ENCODE data around the gene NDUFS3. TPM values are rescaled to one million over a fixed set of nuclear protein-coding genes. Genes with fewer than 3 reads are reported as not detected.

Gene NDUFS3
- total RNA-seq, 2 donors from 2014 or later = 27.2 to 28.7 TPM

DNA sequence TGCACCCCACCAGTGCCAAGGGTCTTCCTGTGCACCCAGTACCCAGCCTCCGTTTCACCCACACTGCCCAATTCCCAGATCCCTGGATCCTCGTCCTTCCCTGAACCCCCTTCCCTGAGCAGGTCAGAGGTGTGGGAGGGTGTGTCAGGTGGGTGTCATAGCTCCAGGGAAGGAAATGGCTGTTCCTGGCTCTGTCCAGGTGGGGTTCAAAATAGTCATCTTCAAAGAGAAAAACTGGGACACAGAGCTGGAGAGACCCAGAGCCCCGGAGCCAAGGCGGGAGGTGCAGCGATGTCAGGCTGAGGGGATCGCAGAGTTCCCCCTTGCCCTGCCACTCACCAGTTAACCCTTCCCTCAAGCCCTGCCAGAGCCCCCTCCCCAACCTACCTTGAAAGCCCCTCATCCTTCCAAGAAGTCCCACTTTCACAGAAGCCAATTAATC lies 14.6 kb downstream of the NDUFS3 start:
- intact Hi-C loops (cut with DNase I) = no loop called here
- H3K27me3 ChIP-seq = peaks cover 0 to 29% of the 10 kb centered on the region in 2 donors
- TF ChIP-seq, protein P1, sequence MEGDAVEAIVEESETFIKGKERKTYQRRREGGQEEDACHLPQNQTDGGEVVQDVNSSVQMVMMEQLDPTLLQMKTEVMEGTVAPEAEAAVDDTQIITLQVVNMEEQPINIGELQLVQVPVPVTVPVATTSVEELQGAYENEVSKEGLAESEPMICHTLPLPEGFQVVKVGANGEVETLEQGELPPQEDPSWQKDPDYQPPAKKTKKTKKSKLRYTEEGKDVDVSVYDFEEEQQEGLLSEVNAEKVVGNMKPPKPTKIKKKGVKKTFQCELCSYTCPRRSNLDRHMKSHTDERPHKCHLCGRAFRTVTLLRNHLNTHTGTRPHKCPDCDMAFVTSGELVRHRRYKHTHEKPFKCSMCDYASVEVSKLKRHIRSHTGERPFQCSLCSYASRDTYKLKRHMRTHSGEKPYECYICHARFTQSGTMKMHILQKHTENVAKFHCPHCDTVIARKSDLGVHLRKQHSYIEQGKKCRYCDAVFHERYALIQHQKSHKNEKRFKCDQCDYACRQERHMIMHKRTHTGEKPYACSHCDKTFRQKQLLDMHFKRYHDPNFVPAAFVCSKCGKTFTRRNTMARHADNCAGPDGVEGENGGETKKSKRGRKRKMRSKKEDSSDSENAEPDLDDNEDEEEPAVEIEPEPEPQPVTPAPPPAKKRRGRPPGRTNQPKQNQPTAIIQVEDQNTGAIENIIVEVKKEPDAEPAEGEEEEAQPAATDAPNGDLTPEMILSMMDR (IDR thresholded peaks at IDR 0.05) = no peak
- TF ChIP-seq POLR2A (IDR thresholded peaks at IDR 0.05) = no peak
- no peak overlapping the region for H3K4me3 ChIP-seq
- WGBS, 2 donors = 10 to 15% methylated on average over 6 of the region's 6 CpGs
- no peaks in the 10 kb centered on the region for H3K9me3 ChIP-seq
- no peak for DNase-seq
- no peak overlapping the region for H3K27ac ChIP-seq
- peak; percentile 16 for ATAC-seq
- no peaks in the 10 kb centered on the region for H3K36me3 ChIP-seq (replicated peaks in 1 of 2; ENCODE audit: insufficient read depth in 1 of 2, low read depth in 2 of 2)
- peaks cover 13% of the 10 kb centered on the region for H3K4me1 ChIP-seq

DNA sequence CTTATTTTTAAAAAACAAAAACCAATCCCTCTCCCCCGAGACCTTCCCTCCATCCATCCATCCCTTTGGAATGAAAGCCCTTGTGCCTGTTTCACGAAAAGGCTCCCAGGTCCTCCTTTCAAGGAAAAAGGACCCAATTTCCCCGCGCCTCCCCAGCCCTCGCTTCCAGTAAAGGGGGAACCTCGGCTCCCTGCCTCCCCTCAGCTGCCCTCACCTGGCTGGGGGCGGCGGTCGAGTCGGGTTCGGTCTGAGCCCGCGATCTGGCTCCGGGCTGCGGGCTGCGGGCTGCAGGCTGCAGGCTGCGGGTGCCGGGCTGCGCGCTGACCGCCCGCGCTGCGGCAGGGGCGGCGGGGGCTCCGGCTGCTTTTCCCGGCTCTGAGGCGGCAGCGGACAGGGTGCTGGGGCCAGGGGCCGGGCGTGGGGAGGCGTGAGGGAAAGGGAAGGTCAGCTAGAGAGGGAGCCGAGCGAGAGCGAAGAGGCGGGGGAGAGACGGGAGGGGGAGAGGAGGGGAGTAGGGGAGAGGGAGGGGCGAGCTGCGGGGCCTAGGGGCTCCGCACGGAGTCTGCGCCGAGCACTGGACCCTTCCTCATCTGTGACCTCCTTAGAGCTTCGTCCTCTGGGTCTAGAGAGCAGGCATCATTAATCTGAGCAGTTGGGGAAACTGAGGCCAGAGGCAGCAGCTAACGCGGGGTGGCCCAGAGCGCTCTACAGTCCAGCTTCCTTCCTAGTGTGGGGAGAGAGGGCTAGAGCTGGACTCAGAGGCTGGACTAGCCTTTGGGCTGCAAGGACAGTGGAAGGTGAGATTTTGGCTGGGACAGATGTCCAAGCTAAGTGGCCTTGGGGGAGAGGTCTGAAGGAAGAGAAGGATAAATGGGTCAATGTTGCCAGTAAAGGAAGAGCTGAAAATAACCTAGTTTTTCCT lies 15.3 kb downstream of the NDUFS3 start, which contains the start of gene C1QTNF4:
TSS of gene C1QTNF4 (minus strand) at position 478 of the 922 bp plus-strand sequence. CDS start 3,601 bp downstream, outside the sequence.
- Histone ChIP-seq H3K9me3 (no peaks in the 10 kb centered on the region), H3K4me1 (peaks cover 13% of the 10 kb centered on the region), H3K36me3 (replicated peaks in 1 of 2; ENCODE audit: insufficient read depth in 1 of 2, low read depth in 2 of 2) (no peaks in the 10 kb centered on the region), H3K27me3 (peaks cover 0 to 29% of the 10 kb centered on the region in 2 donors), H3K27ac (no peak within 1 kb of the TSS), H3K4me3 (no peak within 1 kb of the TSS)
- ATAC-seq (peak; percentile 28), DNase-seq (no peak)
- intact Hi-C loops (cut with DNase I) = no loop called here
- TF ChIP-seq, protein P1 (IDR thresholded peaks at IDR 0.05) = no peak
- no peak for TF ChIP-seq POLR2A (IDR thresholded peaks at IDR 0.05)
- WGBS, 2 donors = 4 to 11% methylated on average over 22 to 32 of the region's 48 CpGs

GRCh38 chr11:47595029-47595428 lies 16.2 kb downstream of the NDUFS3 start:
- no peak for DNase-seq
- no peak for TF ChIP-seq POLR2A (IDR thresholded peaks at IDR 0.05)
- TF ChIP-seq, protein P1 (IDR thresholded peaks at IDR 0.05) = no peak
- Histone ChIP-seq H3K36me3 (replicated peaks in 1 of 2; ENCODE audit: insufficient read depth in 1 of 2, low read depth in 2 of 2) (no peaks in the 10 kb centered on the region), H3K4me3 (no peak overlapping the region), H3K9me3 (no peaks in the 10 kb centered on the region), H3K27me3 (peaks cover 0 to 26% of the 10 kb centered on the region in 2 donors), H3K4me1 (peaks cover 13% of the 10 kb centered on the region), H3K27ac (no peak overlapping the region)
- ATAC-seq = no peak
- intact Hi-C loops (cut with DNase I) = no loop called here
- 48 to 61% methylated on average over 6 to 7 of the region's 7 CpGs for WGBS, 2 donors

GRCh38 chr11:47595967-47596366 lies 17.1 kb downstream of the NDUFS3 start:
- Histone ChIP-seq H3K4me1 (peaks cover 13% of the 10 kb centered on the region), H3K27ac (no peak overlapping the region), H3K36me3 (replicated peaks in 1 of 2; ENCODE audit: insufficient read depth in 1 of 2, low read depth in 2 of 2) (no peaks in the 10 kb centered on the region), H3K27me3 (peaks cover 0 to 20% of the 10 kb centered on the region in 2 donors), H3K9me3 (no peaks in the 10 kb centered on the region), H3K4me3 (no peak overlapping the region)
- ATAC-seq (no peak), DNase-seq (no peak)
- TF ChIP-seq POLR2A (IDR thresholded peaks at IDR 0.05) = no peak
- TF ChIP-seq, protein P1 (IDR thresholded peaks at IDR 0.05) = no peak
- 91 to 94% methylated on average over 1 of the region's 1 CpG for WGBS, 2 donors
- intact Hi-C loops (cut with DNase I) = no loop called here

Measured in body of pancreas (tissue), 4 donors.